Glutamatergic neuron (in vitro differentiated cells): ENCODE results near the gene ZBTB7C. TPM values are rescaled to one million over a fixed set of nuclear protein-coding genes. Genes with fewer than 3 reads are reported as not detected.

Experiments used
- DNase-seq: peaks from one replicate; pipeline ENCODE4 v3.0.0; 2022
- H3K27ac Mint-ChIP-seq: one replicate; pipeline ENCODE4 v1.8.0; 2020; ENCODE audit warnings: mild to moderate bottlenecking, mixed read lengths, inconsistent platforms; ENCODE audit not compliant: unreplicated experiment
- H3K27me3 Mint-ChIP-seq: one replicate; pipeline ENCODE4 v1.8.0; 2020; ENCODE audit warnings: mild to moderate bottlenecking, moderate library complexity, mixed read lengths, inconsistent platforms; ENCODE audit not compliant: unreplicated experiment
- H3K36me3 Mint-ChIP-seq: one replicate; pipeline ENCODE4 v1.8.0; 2020; ENCODE audit warnings: mild to moderate bottlenecking, mixed read lengths, inconsistent platforms; ENCODE audit not compliant: unreplicated experiment
- H3K4me1 Mint-ChIP-seq: one replicate; pipeline ENCODE4 v1.8.0; 2020; ENCODE audit warnings: mild to moderate bottlenecking, low read depth, mixed read lengths, inconsistent platforms; ENCODE audit not compliant: unreplicated experiment
- H3K4me3 Mint-ChIP-seq: one replicate; pipeline ENCODE4 v1.8.0; 2020; ENCODE audit warnings: mild to moderate bottlenecking, mixed read lengths, inconsistent platforms; ENCODE audit not compliant: unreplicated experiment
- H3K9me3 Mint-ChIP-seq: one replicate; pipeline ENCODE4 v1.8.0; 2020; ENCODE audit warnings: mild to moderate bottlenecking, moderate library complexity, mixed read lengths, inconsistent platforms; ENCODE audit not compliant: unreplicated experiment
- CTCF ChIP-seq: fragments of 200-600 bp; sonication (generic); IDR thresholded peaks from one replicate; pipeline ENCODE4 v1.5.0; 2021; ENCODE audit not compliant: partially characterized antibody, unreplicated experiment
- total RNA-seq: library from RNA; stranded (reverse); fragmentation: NEBNext Ultra II Directional; extraction: Animal tissue kit (Norgen Biotek cat#: 25700); gene quantifications from one replicate; pipeline ENCODE4 v1.2.1, GENCODE V29; 2021; ENCODE audit not compliant: unreplicated experiment

The ZBTB7C gene
- total RNA-seq, 1 donor from 2014 or later: 10.6 TPM

- Mint-ChIP-seq H3K36me3 (peaks cover 4% of the 10 kb centered on the region), H3K27me3 (peaks cover 14% of the 10 kb centered on the region), H3K4me1 (peaks cover 32% of the 10 kb centered on the region), H3K27ac (no peak overlapping the region), H3K4me3 (no peak overlapping the region), H3K9me3 (peaks cover 19% of the 10 kb centered on the region)
- DNase-seq: no peak
- TF ChIP-seq CTCF: no peak
Observed at GRCh38 chr18:48032876-48033789, 376.1 kb downstream of the ZBTB7C start.

- no peak overlapping the region for H3K4me3 Mint-ChIP-seq
- no peak for TF ChIP-seq CTCF
- no peak overlapping the region for H3K27ac Mint-ChIP-seq
- H3K36me3 Mint-ChIP-seq: peaks cover 4% of the 10 kb centered on the region
- peaks cover 7% of the 10 kb centered on the region for H3K9me3 Mint-ChIP-seq
- H3K27me3 Mint-ChIP-seq: peaks cover 9% of the 10 kb centered on the region
- DNase-seq: no peak
- H3K4me1 Mint-ChIP-seq: peaks cover 25% of the 10 kb centered on the region
Observed at GRCh38 chr18:48031641-48032040, 377.5 kb downstream of the ZBTB7C start.

- Mint-ChIP-seq H3K4me1 (peaks cover 19% of the 10 kb centered on the region), H3K27ac (no peak overlapping the region), H3K36me3 (peaks cover 4% of the 10 kb centered on the region), H3K27me3 (peaks cover 5% of the 10 kb centered on the region), H3K4me3 (no peak overlapping the region), H3K9me3 (peaks cover 3% of the 10 kb centered on the region)
- TF ChIP-seq CTCF: peak; percentile 59
- peak; percentile 57 for DNase-seq
Observed at GRCh38 chr18:48030616-48031480, 378.3 kb downstream of the ZBTB7C start.

GRCh38 chr18:48029296-48029986, 379.7 kb downstream of the ZBTB7C start:
- Mint-ChIP-seq H3K36me3 (peaks cover 1% of the 10 kb centered on the region), H3K4me1 (peaks cover 9% of the 10 kb centered on the region), H3K4me3 (no peak overlapping the region), H3K27me3 (peaks cover 2% of the 10 kb centered on the region), H3K9me3 (peaks cover 2% of the 10 kb centered on the region), H3K27ac (no peak overlapping the region)
- TF ChIP-seq CTCF: no peak
- no peak for DNase-seq
